Neural progenitor cell (in vitro differentiated cells): ENCODE measurements around the gene AKAP1.

Experiments used
- CTCF ChIP-seq: fragments of 200-600 bp; sonication (generic); IDR thresholded peaks from 2 replicates; pipeline ENCODE4 v1.5.1; 2017; ENCODE audit warnings: antibody characterized with exemption, mild to moderate bottlenecking
- EZH2phosphoT487 ChIP-seq: fragments of 200-600 bp; sonication (generic); IDR thresholded peaks from 2 replicates; pipeline ENCODE4 v1.6.1; 2017; ENCODE audit warnings: antibody characterized with exemption

DNA sequence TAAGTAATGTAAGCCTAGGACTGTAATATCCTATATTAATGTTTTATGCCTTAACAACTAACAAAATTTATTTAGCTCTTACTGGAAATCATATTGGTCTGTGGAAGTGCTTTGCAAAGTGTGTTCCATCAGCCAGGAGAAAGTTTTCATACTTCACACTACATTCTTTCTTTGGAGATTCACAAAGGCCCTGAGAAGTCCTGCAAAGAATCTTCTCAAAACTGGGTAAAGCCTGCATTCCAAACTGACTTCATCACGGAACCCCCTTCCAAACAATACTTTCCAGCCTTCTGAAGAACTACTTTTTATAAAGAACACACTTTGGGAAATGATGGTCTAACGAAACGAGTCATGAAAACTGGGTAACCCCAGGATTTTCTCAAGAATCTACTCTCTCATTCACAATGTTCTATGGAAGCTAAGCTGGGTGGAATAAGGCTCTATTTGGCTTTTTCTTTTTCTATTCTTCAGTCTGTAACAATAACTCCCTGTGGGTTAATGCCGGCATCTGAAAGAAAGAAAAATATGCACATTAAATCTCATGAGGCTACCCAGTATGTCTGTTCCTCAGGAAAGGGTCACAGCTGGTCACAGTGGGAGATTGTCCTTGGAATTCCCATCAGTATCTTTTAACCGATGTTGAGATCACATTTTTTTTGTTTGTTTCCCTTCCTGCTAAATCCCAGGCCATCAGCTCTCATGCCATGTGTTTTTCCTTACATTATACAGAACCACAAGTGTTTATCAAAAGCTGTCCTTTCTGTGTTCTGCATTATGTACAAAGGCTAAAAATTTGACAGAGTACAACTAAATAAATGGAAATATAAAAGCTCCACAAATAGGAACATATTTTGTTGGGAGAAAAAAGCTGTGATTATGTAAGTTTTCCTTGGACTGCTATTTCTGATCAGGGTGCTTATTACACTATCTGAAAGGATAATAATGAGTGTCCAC lies 12.8 kb upstream of the AKAP1 start:
- TF ChIP-seq CTCF (no peak), EZH2phosphoT487 (no peak)
